Omental fat pad (tissue), 4 donors: ENCODE measurements around the gene RB1. TPM values are rescaled to one million over a fixed set of nuclear protein-coding genes. Genes with fewer than 3 reads are reported as not detected.

Experiments used
- ATAC-seq: fragments of 150-250 bp; one replicate; pipeline ENCODE4 v1.9.1; 2016; ENCODE audit warnings: mild to moderate bottlenecking, moderate library complexity; ENCODE audit not compliant: low FRiP score
- DNase-seq: peaks from one replicate; pipeline ENCODE4 v3.0.0-alpha.2; 2019; ENCODE audit warnings: low spot score
- total RNA-seq, 4 donors: library from RNA; depleted of rRNA; stranded (reverse); fragments of >200 nt; gene quantifications; one replicate each; pipeline ENCODE4 v1.1.0, GENCODE V29; 2016
- TF ChIP-seq, protein P1 (sequence below), 3 donors: fragments of 450-650 bp; IDR thresholded peaks; one replicate each; pipeline ENCODE4 v1.5.1; 2016 to 2017; ENCODE audit warnings: antibody characterized with exemption in 3 of 3, mild to moderate bottlenecking in 3 of 3, moderate library complexity in 2 of 3

Gene RB1
- total RNA-seq, 4 donors from 2014 or later = 26.5 to 42.6 (median 37.5) TPM

DNA sequence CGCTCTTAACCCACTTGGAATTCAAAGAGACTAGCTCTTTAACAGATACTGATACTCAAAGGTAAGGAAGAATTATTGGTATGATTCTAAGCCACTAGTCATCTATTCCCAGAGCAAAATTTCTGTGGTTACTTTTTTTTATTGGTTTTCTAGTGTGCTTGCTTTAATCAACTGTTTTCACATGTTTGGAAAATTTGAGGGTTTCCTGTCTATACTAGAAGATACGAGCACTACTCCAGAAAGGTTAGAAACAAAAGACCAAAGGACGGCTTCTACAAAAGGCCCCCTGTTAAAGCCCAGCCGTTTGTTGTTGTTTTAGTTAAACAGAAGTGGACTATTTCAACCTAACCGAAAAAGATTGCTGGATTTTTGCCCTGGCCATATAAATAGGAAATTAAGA lies 127.9 kb downstream of the RB1 start:
- ATAC-seq = no peak
- TF ChIP-seq, protein P1, sequence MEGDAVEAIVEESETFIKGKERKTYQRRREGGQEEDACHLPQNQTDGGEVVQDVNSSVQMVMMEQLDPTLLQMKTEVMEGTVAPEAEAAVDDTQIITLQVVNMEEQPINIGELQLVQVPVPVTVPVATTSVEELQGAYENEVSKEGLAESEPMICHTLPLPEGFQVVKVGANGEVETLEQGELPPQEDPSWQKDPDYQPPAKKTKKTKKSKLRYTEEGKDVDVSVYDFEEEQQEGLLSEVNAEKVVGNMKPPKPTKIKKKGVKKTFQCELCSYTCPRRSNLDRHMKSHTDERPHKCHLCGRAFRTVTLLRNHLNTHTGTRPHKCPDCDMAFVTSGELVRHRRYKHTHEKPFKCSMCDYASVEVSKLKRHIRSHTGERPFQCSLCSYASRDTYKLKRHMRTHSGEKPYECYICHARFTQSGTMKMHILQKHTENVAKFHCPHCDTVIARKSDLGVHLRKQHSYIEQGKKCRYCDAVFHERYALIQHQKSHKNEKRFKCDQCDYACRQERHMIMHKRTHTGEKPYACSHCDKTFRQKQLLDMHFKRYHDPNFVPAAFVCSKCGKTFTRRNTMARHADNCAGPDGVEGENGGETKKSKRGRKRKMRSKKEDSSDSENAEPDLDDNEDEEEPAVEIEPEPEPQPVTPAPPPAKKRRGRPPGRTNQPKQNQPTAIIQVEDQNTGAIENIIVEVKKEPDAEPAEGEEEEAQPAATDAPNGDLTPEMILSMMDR (IDR thresholded peaks at IDR 0.05) = no peak
- no peak for DNase-seq

DNA sequence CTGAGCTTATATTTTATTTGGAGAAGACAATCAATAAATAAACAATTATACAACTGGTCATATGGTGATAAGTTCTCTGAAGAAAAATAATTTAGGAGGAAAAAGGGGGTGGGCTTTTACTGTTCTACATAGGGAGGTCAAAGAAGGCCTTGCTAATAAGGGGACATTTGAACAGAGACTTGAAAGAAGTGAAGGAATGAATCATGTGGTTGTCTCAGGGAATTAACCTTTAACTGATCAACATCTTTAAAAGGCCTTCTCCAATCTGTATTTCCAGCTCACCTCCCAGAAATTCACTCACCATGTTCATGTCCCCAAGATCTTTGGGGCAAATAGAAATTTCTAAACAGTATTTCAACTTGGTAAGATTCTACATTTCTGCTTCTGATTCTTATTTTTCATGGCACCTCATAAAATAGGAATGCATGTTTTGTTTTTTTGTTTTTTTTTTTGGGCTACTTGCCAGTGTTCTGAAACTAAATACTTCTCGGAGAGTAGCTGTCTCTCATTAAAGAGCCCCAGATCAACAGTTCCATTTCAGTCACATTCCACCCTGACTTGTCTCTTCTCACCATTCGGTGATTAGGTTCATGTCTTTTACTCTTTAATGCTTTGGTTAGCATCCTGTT lies 128.6 kb downstream of the RB1 start:
- DNase-seq = no peak
- TF ChIP-seq, protein P1 (IDR thresholded peaks at IDR 0.05) = no peak
- no peak for ATAC-seq

DNA sequence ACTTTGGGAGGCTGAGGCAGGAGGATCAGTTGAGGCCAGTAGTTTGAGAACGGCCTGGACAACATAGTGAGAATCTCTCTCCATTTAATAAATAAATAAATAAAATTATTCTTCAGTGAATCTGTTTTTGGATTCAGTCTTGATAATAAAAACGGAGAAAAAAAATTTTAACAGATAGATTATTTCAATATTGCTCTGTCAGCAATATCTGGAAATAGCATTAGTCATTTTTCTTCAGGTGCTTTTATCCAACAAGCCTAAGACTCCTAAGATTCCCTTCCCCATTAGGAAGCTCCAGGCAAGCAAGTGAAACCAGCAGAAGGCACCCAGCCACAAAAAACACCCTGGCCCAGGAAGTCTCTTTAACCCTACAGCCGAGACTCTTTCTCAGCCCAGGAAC lies 130.6 kb downstream of the RB1 start:
- TF ChIP-seq, protein P1 (IDR thresholded peaks at IDR 0.05) = no peak
- no peak for DNase-seq
- no peak for ATAC-seq

- DNase-seq (no peak), ATAC-seq (no peak)
- TF ChIP-seq, protein P1 (IDR thresholded peaks at IDR 0.05) = no peak
These were observed 133.2 kb downstream of the RB1 start for GRCh38 chr13:48436661-48437288.

DNA sequence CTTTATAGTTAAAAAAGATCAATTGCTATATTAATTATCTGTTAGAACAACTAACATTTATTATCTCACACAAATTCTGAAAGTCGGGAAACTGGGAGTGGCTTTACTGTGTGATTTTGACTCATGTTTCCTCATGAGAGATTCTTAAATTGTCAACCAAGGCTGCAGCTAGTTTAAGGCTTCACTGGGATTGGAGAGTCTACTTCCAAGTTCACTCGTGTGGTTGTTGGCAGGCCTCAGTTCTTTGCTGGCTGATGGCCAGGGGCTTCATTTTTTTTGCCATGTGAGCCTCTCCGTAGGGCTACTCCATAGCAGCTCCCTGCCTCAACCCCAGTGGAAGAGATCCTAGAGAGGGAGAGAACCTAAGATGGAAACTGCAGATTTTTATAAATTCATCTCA lies 133.8 kb downstream of the RB1 start:
- DNase-seq = no peak
- TF ChIP-seq, protein P1 (IDR thresholded peaks at IDR 0.05) = no peak
- no peak for ATAC-seq

DNA sequence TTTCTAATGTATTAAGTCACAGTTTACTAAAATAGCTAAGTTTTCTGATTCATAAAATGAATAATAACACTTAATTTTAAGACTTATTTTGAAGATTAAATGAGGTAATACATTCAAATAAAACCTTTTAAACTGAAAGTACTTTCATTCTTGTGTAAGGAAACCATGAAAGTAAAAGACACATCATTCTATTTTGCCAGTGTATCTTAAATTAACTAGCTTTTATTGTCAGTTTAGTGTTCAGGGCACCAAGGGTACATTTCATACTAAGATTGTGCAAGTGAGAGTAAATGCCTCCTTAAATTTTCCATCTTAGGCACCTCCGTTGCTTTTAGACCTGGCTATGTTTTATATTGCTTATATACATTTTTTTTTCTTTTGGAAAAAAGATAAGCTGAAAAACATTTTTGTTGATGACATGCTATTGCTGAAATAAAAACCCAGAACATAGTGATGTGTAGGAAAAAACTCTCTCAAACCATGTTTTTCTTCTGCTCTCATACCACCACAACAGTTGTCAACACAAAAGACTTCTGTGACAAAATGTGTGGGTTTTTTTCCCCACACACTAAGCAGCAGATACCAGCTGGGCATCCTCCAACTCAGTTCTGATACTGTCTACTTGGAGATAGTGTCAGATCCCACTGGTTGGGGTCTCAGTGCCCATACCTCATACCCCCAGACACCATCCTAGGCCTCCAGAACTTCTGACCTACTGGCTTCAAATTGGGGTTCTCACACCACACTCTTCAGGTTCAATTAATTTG lies 140.1 kb downstream of the RB1 start:
- TF ChIP-seq, protein P1 (IDR thresholded peaks at IDR 0.05) = no peak
- DNase-seq (no peak), ATAC-seq (no peak)
